GM18861 (cell line): Measurements from ENCODE around the gene ATP6V1G1.

ENCODE experiments used
- ATAC-seq: cut with Tn5 transposase; IDR thresholded peaks from one replicate; pipeline ENCODE4 v1.9.1; 2021; ENCODE audit not compliant: unreplicated experiment

Gene ATP6V1G1

DNA sequence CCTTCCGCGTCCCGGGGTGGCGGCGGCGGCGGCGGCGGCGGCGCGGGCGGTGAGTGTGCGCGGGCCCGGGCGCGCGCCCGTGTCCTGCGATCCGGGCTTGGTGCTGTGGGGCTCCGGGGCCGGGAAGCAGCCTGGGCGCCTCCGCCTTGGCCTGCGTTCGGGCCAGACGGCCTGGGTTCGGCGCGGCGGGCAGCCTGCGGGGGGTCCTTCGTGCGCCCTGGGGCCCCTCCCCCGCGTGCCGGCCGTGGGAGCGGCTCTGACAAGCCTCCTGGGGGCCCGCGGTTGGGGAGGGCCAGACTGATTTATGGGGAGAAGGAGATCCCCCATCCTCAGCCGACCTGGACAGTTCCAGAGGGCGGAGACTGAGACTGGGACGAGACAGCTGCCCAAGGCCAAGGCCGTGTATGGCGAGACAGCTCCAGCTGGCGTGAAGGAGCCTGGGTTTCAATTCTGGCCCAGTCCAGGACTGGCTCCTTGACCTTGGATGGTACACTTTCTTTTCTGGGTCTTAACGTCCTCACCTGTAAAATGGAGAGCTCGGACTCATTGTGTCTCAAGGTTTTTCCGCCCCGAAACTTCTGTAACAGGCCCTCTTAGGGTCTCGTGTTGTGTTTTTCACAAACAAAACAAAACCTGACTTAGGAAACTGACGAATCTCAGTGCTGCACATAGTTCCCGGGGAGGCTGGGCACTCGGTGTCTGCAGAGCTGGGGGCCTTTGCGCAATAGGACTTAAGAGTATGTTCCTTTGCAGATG lies 24.1 kb downstream of the ATP6V1G1 start:
- ATAC-seq: peak; percentile 32

DNA sequence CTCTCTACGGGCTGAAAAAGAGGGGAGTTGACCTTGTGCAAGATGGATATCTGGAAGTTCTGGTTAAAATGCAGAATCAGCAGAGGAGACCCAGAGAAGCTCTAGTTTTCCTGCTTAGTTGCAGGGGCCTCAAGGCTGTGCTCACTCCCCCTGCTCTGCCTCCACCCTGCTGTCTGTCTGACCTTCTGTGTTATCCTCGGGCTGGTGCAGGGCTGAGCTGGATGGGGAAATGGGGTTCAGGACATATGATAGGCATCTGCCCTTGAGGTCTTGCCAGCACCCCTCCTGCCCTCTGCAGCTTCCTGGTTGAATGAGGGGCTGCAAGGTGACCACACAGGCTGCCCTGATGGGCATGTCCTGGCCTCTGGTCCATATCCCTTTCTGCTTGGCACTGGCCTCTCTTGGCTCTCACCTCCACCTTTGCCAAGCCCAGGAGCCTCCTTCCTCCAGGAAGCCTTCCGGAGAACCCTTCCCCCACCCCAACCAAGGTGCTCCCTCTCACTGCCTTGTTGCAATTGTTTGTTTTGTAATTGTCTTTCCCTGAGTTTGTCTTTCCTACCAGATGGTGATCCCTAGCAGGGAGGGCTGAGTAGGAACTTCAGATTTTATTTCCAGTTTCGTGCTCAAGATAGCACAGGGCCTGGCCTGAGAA lies 24.8 kb downstream of the ATP6V1G1 start:
- no peak for ATAC-seq

- no peak for ATAC-seq
Measured at GRCh38 chr9:114613087-114613486, 25.5 kb downstream of the ATP6V1G1 start.

GRCh38 chr9:114613919-114614318 lies 26.4 kb downstream of the ATP6V1G1 start:
- ATAC-seq: no peak

GRCh38 chr9:114614373-114614772 lies 26.8 kb downstream of the ATP6V1G1 start:
- ATAC-seq: no peak

- peak; percentile 74 for ATAC-seq
Measured at GRCh38 chr9:114616684-114617520, 29.3 kb downstream of the ATP6V1G1 start.

DNA sequence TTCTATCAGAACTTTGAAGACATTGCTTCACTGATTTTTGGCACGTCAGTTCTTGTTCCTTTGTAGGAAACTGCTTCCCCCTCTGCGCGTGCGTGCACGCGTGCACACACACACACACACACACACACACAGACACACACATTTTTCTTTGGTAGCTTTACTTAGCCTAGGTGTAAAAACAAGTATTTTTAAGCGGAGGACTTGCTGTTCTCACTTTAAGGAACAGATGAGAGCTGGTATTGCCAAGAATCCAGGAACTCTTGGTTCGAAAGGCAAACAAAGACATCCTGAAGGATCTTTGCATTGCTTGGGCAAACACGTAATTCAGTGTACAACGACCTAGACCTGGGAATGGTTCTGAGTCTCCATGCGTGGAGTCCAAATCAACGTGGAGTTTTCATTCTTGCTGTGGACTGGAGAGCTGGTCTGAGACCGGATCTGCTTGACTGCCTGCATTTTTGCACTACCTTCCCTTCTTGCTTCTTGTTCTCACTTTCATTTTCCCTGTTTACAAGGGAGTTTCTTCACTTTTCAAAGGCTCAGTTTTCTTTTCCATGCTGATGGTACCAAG lies 31.7 kb downstream of the ATP6V1G1 start:
- ATAC-seq: peak; percentile 38

DNA sequence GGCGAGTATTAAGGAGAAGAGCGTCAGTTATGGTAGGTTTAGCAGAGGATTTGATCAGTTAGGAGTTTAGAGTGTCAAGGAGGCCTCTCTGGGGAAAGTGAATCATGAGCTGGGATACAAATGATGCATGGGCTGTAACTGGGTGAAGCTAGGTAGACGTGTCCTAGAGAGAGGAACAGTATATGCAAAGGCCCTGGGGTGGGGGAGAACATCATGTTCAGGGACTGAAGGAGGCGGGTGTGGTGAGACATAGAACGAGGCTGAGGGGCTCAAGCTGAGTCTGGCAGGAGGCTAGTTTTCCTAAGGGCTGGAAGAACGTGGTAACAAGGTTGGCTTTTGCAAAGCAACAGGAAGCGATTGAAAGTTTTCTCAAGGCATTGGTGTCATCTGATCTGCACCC lies 34.0 kb downstream of the ATP6V1G1 start:
- no peak for ATAC-seq

DNA sequence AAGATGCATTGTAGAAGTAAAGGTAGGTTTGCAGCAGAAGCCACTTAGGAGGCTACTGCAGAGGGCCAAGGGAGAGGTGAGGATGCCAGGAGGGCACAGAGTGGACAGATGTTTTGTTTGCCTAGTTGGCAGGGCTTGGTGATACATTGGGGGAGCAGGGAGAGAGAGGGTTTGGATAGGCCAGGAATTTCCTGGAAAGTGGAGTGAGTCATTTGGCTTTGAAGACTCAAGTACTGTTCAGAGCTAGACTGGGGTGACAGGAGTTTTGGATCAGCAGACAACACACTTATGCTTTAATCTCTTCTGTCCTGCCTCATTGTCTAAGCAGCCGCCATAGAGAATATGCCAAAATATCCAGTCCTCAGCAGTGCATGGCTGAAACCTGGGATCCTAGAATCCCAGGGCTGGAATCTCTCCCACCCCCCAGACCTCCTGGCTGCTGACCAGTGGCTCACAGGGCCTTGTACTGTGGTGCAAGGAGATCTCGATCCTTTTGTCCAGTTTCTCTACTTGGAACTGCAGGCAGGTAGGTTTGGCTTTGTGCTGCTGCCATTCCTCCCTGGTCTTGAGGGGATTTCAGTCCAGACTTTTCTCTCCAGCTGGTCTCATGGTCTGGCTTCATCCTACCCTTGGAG lies 34.5 kb downstream of the ATP6V1G1 start:
- ATAC-seq: no peak

DNA sequence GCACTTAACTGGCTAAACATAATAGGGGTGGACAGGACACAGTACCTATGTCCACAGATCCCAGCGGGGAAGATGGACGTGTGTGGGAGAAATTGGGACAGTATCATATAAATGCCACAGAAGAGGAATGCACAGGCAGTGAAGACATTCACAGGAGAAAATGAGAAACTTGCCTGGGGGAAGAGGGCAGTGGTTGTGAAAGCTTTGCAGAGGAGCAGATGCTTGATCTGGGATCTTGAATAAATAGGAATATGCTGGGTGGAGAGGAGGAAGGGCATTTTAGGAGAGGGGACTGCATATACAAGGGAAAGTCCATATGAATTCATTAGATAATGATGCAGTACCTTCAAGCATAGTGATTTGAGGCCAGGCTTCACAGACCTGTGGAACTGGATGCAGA lies 37.1 kb downstream of the ATP6V1G1 start:
- ATAC-seq: no peak

DNA sequence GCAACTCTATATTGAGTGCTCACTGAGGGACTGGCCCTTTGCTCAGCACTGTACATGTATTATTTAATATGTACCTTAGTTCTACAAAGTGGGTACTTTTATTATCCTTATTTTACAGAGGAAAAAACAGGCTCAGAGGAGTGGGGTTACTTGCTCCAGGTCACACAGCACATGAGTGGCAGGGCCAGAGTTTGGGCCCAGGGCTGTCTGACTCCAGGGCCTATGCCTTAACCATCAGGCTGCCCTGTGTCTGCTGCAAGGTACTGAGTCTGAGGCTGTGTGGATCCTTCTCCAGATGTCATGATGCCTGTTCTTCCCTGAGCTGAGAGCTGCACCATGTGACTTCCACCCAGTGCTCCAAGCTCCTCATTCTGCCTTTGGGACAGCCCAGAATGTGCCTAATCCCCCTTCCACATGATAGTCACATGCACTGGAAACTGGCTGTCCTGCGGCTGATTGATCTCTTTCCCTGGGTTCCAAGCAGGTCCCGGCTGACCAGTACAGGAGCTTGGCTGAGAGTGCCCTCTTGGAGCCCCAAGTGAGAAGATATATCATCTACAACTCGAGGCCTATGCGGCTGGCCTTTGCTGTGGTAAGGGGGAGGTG lies 38.9 kb downstream of the ATP6V1G1 start:
- no peak for ATAC-seq

DNA sequence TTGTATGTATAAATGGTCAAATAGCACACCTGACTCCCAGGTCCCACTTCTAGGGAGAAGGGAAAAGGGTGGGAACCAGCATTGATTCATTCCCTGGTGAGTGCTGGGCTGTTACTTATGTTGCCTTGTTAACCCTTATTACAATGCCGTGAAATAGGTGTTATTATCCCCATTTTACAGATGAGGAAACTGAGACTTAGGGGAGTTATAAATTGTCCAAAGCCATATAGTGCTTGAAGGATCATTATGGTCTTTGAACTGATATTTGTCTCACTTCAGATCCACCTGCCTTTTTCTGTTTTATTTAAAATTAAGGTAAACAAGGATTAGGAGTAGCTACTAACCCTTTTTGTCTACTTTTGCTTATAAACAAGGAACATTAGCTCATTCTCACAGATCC lies 40.0 kb downstream of the ATP6V1G1 start:
- no peak for ATAC-seq

GRCh38 chr9:114629563-114630090 lies 42.1 kb downstream of the ATP6V1G1 start:
- no peak for ATAC-seq

- no peak for ATAC-seq
Measured at GRCh38 chr9:114631166-114631565, 43.6 kb downstream of the ATP6V1G1 start.

- ATAC-seq: no peak
Measured at GRCh38 chr9:114633438-114634089, 46.0 kb downstream of the ATP6V1G1 start.

- ATAC-seq: no peak
Measured at GRCh38 chr9:114634387-114634786, 46.8 kb downstream of the ATP6V1G1 start.

GRCh38 chr9:114638404-114638803 lies 50.8 kb downstream of the ATP6V1G1 start:
- no peak for ATAC-seq

DNA sequence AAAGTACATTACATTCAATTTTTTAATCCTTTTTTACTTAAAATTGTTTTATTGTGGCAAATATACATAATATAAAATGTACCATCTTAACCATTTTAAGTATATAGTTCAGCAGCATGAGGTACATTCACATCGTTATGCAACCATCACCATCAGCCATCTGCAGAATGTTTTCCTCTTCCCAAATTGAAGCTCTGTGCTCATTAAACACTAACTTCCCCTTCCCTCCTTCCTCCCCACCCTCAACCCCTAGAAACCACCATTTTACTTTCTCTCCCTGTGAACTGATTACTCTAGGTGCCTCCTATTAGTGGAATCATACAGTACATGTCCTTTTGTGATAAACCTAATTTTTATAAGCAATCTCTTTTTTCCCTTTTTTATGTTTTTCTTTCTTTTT lies 54.4 kb downstream of the ATP6V1G1 start:
- ATAC-seq: no peak

- no peak for ATAC-seq
Measured at GRCh38 chr9:114643001-114643400, 55.4 kb downstream of the ATP6V1G1 start.

GRCh38 chr9:114643896-114644295 lies 56.3 kb downstream of the ATP6V1G1 start:
- no peak for ATAC-seq
